ENCODE measurements around the gene FRMD5.

FRMD5 gene

DNA sequence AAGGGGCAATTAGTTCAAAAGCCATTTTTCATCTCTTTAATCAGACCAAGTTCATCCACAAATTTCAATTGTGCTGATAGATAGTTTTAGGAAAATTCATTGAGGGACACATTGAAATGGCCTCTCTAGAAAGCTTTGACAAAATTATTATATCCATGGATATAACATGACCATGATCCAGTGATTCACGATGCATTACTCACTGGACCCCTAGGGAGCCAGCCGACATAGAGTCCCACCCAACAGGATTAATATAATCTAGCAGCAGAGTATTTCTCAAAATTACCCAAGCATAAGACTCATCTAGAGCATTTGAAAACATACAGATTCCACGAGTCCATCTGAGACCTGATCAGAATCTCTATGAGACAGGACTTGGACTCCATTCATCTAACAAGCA is 100.3 kb downstream of the FRMD5 start:
- no peaks in the 10 kb centered on the region for H3K4me1 Mint-ChIP-seq (ENCODE audit: low read depth)
- no peaks in the 10 kb centered on the region for H3K9me3 Mint-ChIP-seq (ENCODE audit: low read depth)
- H3K36me3 Mint-ChIP-seq = no peaks in the 10 kb centered on the region
- no peak overlapping the region for H3K27ac Mint-ChIP-seq
- H3K27me3 Mint-ChIP-seq = peaks cover 12% of the 10 kb centered on the region
- H3K4me3 Mint-ChIP-seq = no peak overlapping the region

DNA sequence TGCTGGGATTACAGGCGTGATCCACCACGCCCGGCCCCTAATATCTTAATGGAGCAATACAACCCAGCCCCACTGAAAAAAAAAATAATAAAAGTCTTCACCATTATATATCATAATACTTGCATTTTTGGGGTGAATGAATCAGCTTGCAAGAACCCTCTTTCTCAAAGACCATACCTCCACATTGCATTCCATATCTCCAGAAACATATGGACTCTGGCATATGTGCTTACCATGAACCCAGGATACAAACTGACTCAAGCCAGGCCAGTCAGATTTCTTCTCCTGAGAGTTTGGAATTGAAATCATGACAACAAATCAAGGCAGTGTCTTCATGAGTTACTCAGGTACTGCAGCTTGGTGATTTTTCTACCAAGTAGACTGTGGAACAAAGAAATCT is 101.2 kb downstream of the FRMD5 start:
- Mint-ChIP-seq H3K9me3 (ENCODE audit: low read depth) (no peaks in the 10 kb centered on the region), H3K27me3 (peaks cover 12% of the 10 kb centered on the region), H3K4me1 (ENCODE audit: low read depth) (no peaks in the 10 kb centered on the region), H3K27ac (no peak overlapping the region), H3K4me3 (no peak overlapping the region), H3K36me3 (no peaks in the 10 kb centered on the region)

DNA sequence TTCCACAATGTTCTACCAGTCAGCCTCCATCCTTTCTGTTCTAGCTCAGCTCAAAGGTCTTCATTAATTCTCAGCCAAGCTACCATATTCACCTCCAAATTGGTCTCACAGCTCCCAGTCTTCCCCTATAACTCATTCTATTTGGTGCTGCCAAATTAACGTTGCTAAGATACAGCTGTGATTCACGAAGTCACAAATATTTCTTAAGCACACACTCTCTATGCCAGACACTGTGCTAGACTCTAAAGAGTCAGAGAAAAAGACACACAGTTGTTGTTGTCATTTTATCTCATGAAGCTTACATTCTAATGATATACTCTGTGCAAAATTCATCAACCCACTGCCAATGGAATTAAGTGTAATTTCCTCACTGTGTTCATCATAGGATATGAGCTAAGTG is 102.8 kb downstream of the FRMD5 start:
- Mint-ChIP-seq H3K4me3 (no peak overlapping the region), H3K27me3 (peaks cover 12% of the 10 kb centered on the region), H3K9me3 (ENCODE audit: low read depth) (no peaks in the 10 kb centered on the region), H3K36me3 (no peaks in the 10 kb centered on the region), H3K27ac (no peak overlapping the region), H3K4me1 (ENCODE audit: low read depth) (no peaks in the 10 kb centered on the region)

DNA sequence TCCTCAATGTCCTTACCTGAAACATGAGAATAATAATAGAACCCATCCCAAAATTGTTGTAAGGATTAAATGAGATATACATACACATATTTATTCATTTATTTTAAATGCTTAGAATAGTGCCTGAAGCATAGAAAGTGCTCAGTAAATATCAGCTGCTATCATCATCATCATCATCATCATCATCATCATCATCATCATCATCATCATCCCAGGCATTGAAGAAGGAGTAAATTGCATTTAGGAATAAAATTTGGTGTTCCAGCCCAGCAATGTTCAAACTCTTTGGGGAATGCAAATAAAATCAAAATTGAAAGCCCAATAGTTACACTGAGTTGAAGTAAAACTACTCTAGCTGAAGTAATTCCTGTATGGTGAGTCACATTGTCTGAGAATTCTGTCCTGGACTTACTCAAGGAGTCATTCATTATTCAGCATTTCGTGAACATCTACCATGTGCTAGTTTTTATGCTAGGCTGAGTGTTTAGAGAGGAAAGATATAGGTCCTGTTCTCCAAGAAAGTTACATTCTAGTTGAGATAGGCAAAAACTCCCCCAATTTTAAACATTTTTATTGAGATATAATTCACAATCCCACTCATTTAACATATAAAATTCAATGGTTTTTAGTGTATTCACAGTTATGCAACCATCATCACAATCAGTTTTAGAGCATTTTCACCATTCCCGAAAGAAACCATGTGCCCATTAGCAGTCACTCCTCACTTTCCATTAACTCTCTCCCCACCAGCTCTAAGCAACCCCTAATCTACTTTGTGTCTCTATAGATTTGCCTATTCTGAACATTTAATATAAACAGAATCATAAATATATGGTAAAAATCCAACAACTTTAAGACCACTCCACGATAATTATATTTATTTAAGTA is 107.2 kb downstream of the FRMD5 start:
- no peaks in the 10 kb centered on the region for H3K9me3 Mint-ChIP-seq (ENCODE audit: low read depth)
- H3K4me1 Mint-ChIP-seq (ENCODE audit: low read depth) = no peaks in the 10 kb centered on the region
- H3K27me3 Mint-ChIP-seq = peaks cover 6% of the 10 kb centered on the region
- no peak overlapping the region for H3K4me3 Mint-ChIP-seq
- H3K27ac Mint-ChIP-seq = no peak overlapping the region
- H3K36me3 Mint-ChIP-seq = no peaks in the 10 kb centered on the region

DNA sequence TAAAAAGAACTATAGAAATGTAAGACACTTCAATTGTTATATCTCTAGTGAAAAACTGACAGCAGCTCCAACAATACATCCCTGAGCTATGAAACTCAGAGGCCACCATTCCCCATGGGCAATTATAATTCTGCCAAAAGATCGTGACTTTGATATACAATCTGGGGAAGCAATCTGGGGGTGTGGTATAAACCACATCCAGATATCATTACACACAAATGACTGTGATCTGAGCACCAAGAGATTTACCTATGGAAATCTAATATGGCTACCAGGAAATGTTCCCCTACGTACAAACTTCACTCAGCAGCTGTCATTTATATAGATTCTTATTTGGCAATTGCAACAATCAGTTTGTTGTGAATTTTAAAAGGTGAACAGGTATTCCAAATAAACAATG is 110.3 kb downstream of the FRMD5 start:
- Mint-ChIP-seq H3K27ac (no peak overlapping the region), H3K27me3 (peaks cover 13% of the 10 kb centered on the region), H3K9me3 (ENCODE audit: low read depth) (no peaks in the 10 kb centered on the region), H3K4me1 (ENCODE audit: low read depth) (no peaks in the 10 kb centered on the region), H3K4me3 (no peak overlapping the region), H3K36me3 (no peaks in the 10 kb centered on the region)

DNA sequence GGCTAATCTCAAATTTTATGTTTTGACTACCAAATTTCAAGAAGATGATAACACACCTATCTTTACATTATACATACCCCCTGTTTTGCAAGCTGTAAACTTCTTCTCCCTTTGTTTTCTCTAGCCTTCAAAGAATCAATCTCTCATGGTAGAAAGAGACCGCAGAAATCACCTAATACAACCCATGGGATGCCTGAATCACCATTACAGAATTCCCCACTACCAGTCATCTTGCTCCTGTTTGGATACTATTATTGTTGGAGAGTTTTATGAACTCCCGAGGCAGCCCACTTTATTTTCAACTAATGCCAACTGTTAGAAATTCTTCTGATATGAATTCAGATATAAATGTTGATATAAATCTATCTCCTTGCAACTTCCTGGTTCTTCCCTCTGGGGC is 110.9 kb downstream of the FRMD5 start:
- Mint-ChIP-seq H3K4me3 (no peak overlapping the region), H3K36me3 (no peaks in the 10 kb centered on the region), H3K27ac (no peak overlapping the region), H3K9me3 (ENCODE audit: low read depth) (no peaks in the 10 kb centered on the region), H3K27me3 (peaks cover 18% of the 10 kb centered on the region), H3K4me1 (ENCODE audit: low read depth) (no peaks in the 10 kb centered on the region)

DNA sequence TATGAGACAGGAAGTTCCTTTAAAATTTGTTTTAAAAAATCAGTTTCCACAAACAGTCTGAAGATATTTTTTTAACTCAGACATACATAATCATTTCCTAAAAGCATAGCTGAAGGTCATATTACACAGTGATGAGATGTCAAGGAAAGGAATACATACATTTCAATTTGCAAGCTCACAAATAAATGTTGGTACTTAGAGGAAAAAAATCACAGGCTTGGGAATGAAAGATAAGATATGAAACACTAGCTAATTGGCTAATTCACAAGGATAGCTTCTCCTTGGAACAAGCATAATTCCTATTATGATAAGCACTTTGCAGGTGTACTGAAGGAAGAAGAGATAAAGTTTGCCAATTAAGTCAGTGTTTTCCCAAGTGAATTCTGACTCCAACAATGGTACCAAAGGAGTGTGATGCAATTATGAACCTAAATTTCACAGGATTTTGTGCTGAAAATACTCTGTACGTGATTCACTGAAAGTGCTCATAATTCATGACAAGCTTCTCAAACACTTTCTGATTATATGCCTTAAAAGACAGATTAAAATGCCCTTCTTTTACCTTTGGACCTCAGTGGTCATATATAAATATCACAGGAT is 112.4 kb downstream of the FRMD5 start:
- no peak overlapping the region for H3K27ac Mint-ChIP-seq
- no peak overlapping the region for H3K4me3 Mint-ChIP-seq

DNA sequence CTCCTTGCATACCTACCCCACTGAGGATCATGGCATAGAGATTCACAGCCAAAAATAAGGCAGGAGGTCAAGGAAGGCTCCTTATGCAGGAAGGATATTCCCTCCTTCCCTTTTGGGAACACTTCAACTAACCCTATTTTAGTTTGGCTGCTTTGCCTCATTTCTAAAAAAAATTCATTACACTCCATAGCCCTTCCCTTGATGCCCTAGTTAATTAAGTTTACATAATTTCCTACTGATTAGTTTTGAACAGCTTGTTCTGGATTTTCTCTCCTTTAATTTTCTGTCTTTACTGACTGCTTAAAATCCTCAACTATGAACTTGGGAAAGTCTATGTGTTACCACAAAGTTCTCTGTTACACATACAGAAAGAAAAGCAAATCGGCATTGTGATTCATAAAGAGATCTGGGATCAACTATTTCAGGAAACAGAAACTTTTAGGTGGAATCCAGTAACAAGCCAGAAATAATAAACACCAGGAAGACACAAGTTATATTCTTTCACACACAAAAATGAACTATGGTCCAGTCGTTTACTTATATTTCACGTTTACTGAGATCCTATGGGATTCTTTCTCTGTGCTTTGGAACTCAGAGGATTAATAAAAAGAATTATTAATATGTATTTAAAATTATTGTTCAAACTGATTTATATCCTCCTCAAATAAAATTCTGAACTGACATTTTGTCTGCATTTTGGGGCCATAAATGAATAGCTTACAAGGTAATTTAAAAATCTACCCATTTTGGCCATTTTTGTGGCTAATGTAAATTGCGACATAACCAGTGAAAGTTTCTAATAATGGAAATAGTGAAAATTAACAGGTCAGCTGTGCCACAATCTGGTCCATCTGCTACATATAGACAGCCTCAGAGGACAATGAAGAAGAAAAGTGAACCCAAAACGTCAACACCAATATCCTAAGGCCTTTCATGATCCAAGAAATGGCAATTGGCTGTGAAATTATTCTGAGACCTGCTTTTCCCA is 113.8 kb downstream of the FRMD5 start:
- Mint-ChIP-seq H3K27ac (no peak overlapping the region), H3K9me3 (ENCODE audit: low read depth) (peaks cover 3% of the 10 kb centered on the region), H3K4me3 (no peak overlapping the region), H3K27me3 (peaks cover 29% of the 10 kb centered on the region), H3K36me3 (no peaks in the 10 kb centered on the region), H3K4me1 (ENCODE audit: low read depth) (no peaks in the 10 kb centered on the region)

More for the DNA sequence above, 112.4 kb downstream of the FRMD5 start:
- Mint-ChIP-seq H3K27me3 (peaks cover 24% of the 10 kb centered on the region), H3K4me1 (ENCODE audit: low read depth) (no peaks in the 10 kb centered on the region), H3K36me3 (no peaks in the 10 kb centered on the region), H3K9me3 (ENCODE audit: low read depth) (peaks cover 3% of the 10 kb centered on the region)

DNA sequence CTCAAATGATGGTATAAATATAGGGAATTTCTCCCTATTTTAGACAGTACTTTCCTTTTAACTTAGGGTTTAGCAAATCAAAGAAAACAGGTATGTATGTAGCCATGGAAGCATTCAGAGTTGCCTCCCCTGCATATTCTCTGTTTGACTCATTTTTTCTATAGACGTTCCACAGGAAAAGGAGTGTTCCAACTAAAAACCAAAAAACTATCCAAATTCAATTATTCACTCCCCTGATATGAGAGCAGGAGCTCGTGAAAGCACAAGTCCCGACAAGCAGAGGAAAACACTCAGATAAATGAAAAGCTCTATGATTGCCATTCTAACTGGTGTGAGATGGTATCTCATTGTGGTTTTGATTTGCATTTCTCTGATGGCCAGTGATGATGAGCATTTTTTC is 119.5 kb downstream of the FRMD5 start:
- H3K27me3 Mint-ChIP-seq = peaks cover 20% of the 10 kb centered on the region
- no peak overlapping the region for H3K27ac Mint-ChIP-seq
- H3K9me3 Mint-ChIP-seq (ENCODE audit: low read depth) = peaks cover 3% of the 10 kb centered on the region
- H3K36me3 Mint-ChIP-seq = no peaks in the 10 kb centered on the region
- no peak overlapping the region for H3K4me3 Mint-ChIP-seq
- no peaks in the 10 kb centered on the region for H3K4me1 Mint-ChIP-seq (ENCODE audit: low read depth)

DNA sequence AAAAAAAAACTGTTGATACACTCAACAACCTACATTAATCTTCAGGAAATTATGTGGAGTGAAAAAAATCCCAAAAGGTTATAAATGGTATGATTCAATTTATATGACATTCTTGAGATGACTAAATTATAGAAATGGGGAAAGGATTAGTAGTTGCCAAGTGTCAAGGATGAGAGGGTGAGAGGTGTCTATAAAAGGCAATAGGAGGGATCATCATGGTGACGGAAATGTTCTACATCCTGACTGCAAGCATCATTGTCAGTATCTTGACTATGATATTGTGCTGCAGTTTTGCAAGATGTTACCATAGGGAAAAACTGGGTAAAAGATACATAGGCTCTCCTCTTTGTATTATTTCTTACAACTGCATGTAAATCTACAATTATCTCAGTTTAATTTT is 125.6 kb downstream of the FRMD5 start:
- Mint-ChIP-seq H3K27me3 (peaks cover 8% of the 10 kb centered on the region), H3K4me1 (ENCODE audit: low read depth) (peaks cover 6% of the 10 kb centered on the region), H3K4me3 (no peak overlapping the region), H3K27ac (no peak overlapping the region), H3K9me3 (ENCODE audit: low read depth) (no peaks in the 10 kb centered on the region), H3K36me3 (no peaks in the 10 kb centered on the region)

DNA sequence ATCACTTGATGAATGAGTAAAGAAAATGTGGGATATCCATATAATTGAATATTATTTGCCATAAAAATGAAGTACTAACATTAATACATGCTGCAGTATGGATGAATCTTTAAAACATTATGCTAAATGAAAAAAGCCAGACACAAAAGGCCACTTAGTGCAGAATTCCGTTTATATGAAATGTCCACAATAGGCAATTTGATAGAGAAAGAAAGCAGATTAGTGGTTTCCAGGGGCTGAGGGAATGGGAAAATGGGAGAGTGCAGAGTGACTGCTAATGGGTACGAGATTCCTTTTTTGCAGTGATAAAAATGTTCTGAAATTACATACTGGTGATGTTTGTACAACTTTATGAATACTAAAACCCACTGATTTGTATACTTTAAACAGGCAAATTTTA is 126.7 kb downstream of the FRMD5 start:
- Mint-ChIP-seq H3K4me1 (ENCODE audit: low read depth) (peaks cover 6% of the 10 kb centered on the region), H3K36me3 (no peaks in the 10 kb centered on the region), H3K4me3 (no peak overlapping the region), H3K27ac (no peak overlapping the region), H3K27me3 (peaks cover 8% of the 10 kb centered on the region), H3K9me3 (ENCODE audit: low read depth) (no peaks in the 10 kb centered on the region)

DNA sequence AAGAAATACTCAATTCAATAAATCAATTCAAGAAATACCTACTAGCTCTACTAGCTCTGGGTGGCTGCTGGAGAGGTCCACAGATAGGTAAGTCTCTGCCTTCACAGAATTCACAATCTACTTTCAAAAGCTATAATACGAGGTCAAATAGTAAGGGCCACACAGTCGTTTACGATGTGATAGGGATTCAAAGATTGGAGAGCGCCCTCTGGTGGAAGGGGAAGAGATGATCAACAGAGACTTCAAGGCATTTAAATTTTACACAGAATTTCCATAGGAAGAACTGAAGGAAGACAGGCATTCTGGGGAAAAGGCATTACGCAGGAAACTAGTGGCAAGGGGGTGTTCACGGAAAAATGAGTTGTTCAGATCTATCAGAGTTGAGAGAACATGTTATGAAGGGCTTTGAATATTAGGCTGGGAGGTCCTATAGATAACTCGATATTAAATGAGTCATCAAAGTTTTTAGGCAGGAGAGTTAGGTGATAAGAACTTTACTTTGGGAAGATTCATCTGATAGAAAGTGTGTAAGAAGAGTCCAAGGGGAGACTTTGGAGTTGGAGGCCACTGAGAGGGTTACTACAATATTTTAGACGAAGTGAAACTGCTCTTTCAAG is 128.8 kb downstream of the FRMD5 start:
- Mint-ChIP-seq H3K36me3 (no peaks in the 10 kb centered on the region), H3K27ac (no peak overlapping the region), H3K27me3 (peaks cover 8% of the 10 kb centered on the region), H3K4me1 (ENCODE audit: low read depth) (peaks cover 6% of the 10 kb centered on the region), H3K9me3 (ENCODE audit: low read depth) (no peaks in the 10 kb centered on the region), H3K4me3 (no peak overlapping the region)

DNA sequence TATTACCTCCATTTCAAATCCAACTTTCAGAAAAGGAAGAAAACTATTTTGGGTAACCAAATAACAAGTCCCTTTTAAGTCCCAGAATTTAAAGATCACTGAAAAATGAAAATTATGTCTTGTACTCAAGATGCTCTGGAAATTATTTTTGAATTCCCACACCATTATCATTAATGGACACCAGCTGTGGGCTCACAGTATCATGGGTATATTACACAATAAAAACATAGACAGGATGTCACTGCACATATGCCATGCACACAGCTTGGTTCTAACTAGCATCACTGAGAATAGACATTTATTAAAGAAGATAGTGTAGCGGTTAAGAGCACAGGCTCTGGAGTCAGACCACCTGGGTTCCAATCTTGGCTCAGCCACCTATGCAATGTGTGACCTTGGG is 130.4 kb downstream of the FRMD5 start:
- Mint-ChIP-seq H3K9me3 (ENCODE audit: low read depth) (no peaks in the 10 kb centered on the region), H3K27me3 (peaks cover 8% of the 10 kb centered on the region), H3K4me3 (no peak overlapping the region), H3K4me1 (ENCODE audit: low read depth) (peaks cover 6% of the 10 kb centered on the region), H3K36me3 (no peaks in the 10 kb centered on the region), H3K27ac (no peak overlapping the region)

DNA sequence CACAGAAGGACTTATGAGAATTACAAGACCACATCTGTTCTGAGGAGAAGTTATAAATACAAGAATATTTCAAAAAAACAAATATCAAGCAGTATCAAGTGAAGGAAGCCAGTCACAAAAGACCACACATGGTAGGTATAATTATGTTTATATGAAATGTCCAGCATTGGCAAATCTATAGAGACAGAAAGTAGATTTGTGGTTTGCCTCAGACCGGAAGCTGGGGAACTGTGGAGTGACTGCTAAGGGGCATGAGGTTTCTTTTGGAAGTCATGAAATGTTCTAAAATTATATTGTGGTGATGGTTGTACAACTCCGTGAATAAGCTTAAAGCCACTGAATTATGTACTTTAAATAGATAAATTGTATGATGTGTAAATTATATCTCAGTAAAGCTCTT is 136.9 kb downstream of the FRMD5 start:
- Mint-ChIP-seq H3K9me3 (ENCODE audit: low read depth) (no peaks in the 10 kb centered on the region), H3K27me3 (peaks cover 11% of the 10 kb centered on the region), H3K36me3 (no peaks in the 10 kb centered on the region), H3K27ac (no peak overlapping the region), H3K4me1 (ENCODE audit: low read depth) (no peaks in the 10 kb centered on the region), H3K4me3 (no peak overlapping the region)

Data from activated naive CD8-positive, alpha-beta T cell (primary cell).